HCT116 (cell line): ENCODE results near the gene SERP1. TPM values are rescaled to one million over a fixed set of nuclear protein-coding genes. Genes with fewer than 3 reads are reported as not detected.

ENCODE experiments used
- ATAC-seq: fragments of 200-7000 bp; cut with Tn5 transposase; 2 replicates; pipeline ENCODE4 v1.9.1; 2020; ENCODE audit warnings: mild to moderate bottlenecking, moderate library complexity
- BruUV-seq: library from RNA; stranded (reverse); fragments of 400-500 nt; replicated peaks from 2 replicates; lab custom pipeline; 2021; lab: Mats Ljungman, UMichigan
- CTCF ChIA-PET: fragments of 300-600 bp; sonication (Branson Sonifier 250); formaldehyde crosslinking; loops from one replicate; lab custom pipeline; 2021; ENCODE audit warnings: antibody characterized with exemption; lab: Charles Lee
- POLR2A ChIA-PET: fragments of 300-600, 350-600 bp; sonication (Branson Sonifier 250); formaldehyde crosslinking; loops from one replicate; lab custom pipeline; 2021; ENCODE audit warnings: antibody characterized with exemption; lab: Charles Lee
- RAD21 ChIA-PET, 2 experiments: fragments of 300-600 bp; sonication (Branson Sonifier 250); formaldehyde crosslinking; loops; one replicate each; lab custom pipeline; 2023; ENCODE audit warnings: low total read pairs in 2 of 2; ENCODE audit not compliant: uncharacterized antibody in 2 of 2, unreplicated experiment in 2 of 2, low non-redundant PET in 1 of 2; lab: Charles Lee
- DNase-seq: peaks from one replicate; pipeline ENCODE4 v3.0.0-alpha.2; 2010; ENCODE audit warnings: low read depth, low spot score
- H2AFZ ChIP-seq: fragments of 200-600 bp; shearing (Covaris generic), sonication (generic); 2 replicates; pipeline ENCODE4 v1.6.1; 2017; ENCODE audit warnings: low read depth, mixed run types, mixed read lengths, antibody characterized with exemption, low read length; ENCODE audit not compliant: poor library complexity, severe bottlenecking
- H3K27ac ChIP-seq: 2 replicates; pipeline ENCODE4 v1.5.1; 2012; ENCODE audit warnings: low read depth, low read length
- H3K27me3 ChIP-seq: fragments of 200-600 bp; sonication (generic); 2 replicates; pipeline ENCODE4 v1.6.1; 2016; ENCODE audit warnings: mixed run types, low read length, mixed read lengths; ENCODE audit not compliant: insufficient read depth
- H3K36me3 ChIP-seq, 2 experiments: fragments of 200-500 bp in 1 of 2; fragments of 200-600 bp in 1 of 2; sonication (Bioruptor generic) in 1 of 2; sonication (generic) in 1 of 2; 2 replicates each; pipeline versions ENCODE4 v1.5.1 to v1.6.1; 2014 to 2016; ENCODE audit warnings: low read length in 2 of 2, inconsistent platforms in 1 of 2, mixed read lengths in 1 of 2, mixed run types in 1 of 2; ENCODE audit not compliant: insufficient read depth in 2 of 2, control insufficient read depth in 1 of 2
- H3K4me1 ChIP-seq, 2 experiments: fragments of 200-600 bp in 1 of 2; sonication (generic) in 1 of 2; 2 replicates each; pipeline versions ENCODE4 v1.5.1 to v1.6.1; 2012 to 2017; ENCODE audit warnings: low read length in 2 of 2, inconsistent platforms in 1 of 2, mild to moderate bottlenecking in 1 of 2, mixed read lengths in 1 of 2, mixed run types in 1 of 2, moderate library complexity in 1 of 2; ENCODE audit not compliant: insufficient read depth in 2 of 2, control insufficient read depth in 1 of 2
- H3K4me2 ChIP-seq: fragments of 200-600 bp; sonication (generic); 2 replicates; pipeline ENCODE4 v1.6.1; 2017; ENCODE audit warnings: mixed run types, low read length, mixed read lengths
- H3K4me3 ChIP-seq, 2 experiments: fragments of 200-600 bp in 1 of 2; sonication (generic) in 1 of 2; replicated peaks in 1 of 2; 2 replicates each; pipeline ENCODE4 v1.5.1; 2011 to 2016; ENCODE audit warnings: low read length in 2 of 2, control low read depth in 1 of 2, low read depth in 1 of 2, mild to moderate bottlenecking in 1 of 2, mixed read lengths in 1 of 2, mixed run types in 1 of 2
- H3K79me2 ChIP-seq: fragments of 200-600 bp; sonication (generic); 2 replicates; pipeline ENCODE4 v1.6.1; 2017; ENCODE audit warnings: mild to moderate bottlenecking, mixed run types, low read length, moderate library complexity, mixed read lengths; ENCODE audit not compliant: insufficient read depth
- H3K9ac ChIP-seq: fragments of 200-600 bp; sonication (generic); 2 replicates; pipeline ENCODE4 v1.6.1; 2016; ENCODE audit warnings: low read length, mixed read lengths
- H3K9me2 ChIP-seq: fragments of 200-600 bp; sonication (generic), shearing (Covaris generic); 2 replicates; pipeline ENCODE4 v1.6.1; 2017; ENCODE audit warnings: mixed run types, mild to moderate bottlenecking, moderate library complexity; ENCODE audit not compliant: insufficient read depth
- H3K9me3 ChIP-seq, 2 experiments: fragments of 200-500 bp in 1 of 2; fragments of 200-600 bp in 1 of 2; sonication (Bioruptor generic) in 1 of 2; sonication (generic) in 1 of 2; 2 replicates each; pipeline ENCODE4 v1.6.1; 2014 to 2017; ENCODE audit warnings: low read length in 2 of 2, mixed read lengths in 2 of 2, inconsistent platforms in 1 of 2, low read depth in 1 of 2, mild to moderate bottlenecking in 1 of 2, mixed run types in 1 of 2, moderate library complexity in 1 of 2; ENCODE audit not compliant: control insufficient read depth in 1 of 2, insufficient read depth in 1 of 2
- H4K20me1 ChIP-seq: fragments of 200-600 bp; sonication (generic), shearing (Covaris generic); 2 replicates; pipeline ENCODE4 v1.6.1; 2017; ENCODE audit warnings: mixed run types, mild to moderate bottlenecking, moderate library complexity; ENCODE audit not compliant: insufficient read depth
- ATF3 ChIP-seq: IDR thresholded peaks from 2 replicates; pipeline ENCODE4 v1.6.1; 2012
- CBX3 ChIP-seq: IDR thresholded peaks from 2 replicates; pipeline ENCODE4 v1.6.1; 2012; ENCODE audit warnings: low read depth
- CTCF ChIP-seq, 3 experiments: fragments of 200-600 bp in 1 of 3; sonication (generic) in 1 of 3; IDR thresholded peaks in 2 of 3; conservative IDR thresholded peaks in 1 of 3; 2 replicates each; pipeline ENCODE4 v1.5.1; 2012 to 2017; ENCODE audit warnings: low read depth in 2 of 3, low read length in 2 of 3, antibody characterized with exemption in 1 of 3, borderline replicate concordance in 1 of 3, control low read depth in 1 of 3, mild to moderate bottlenecking in 1 of 3, mixed read lengths in 1 of 3, mixed run types in 1 of 3, moderate library complexity in 1 of 3; ENCODE audit not compliant: insufficient read depth in 1 of 3
- MAX ChIP-seq: IDR thresholded peaks from 2 replicates; pipeline ENCODE4 v1.6.1; 2012
- YY1 ChIP-seq: IDR thresholded peaks from 2 replicates; pipeline ENCODE4 v1.6.1; 2011; ENCODE audit warnings: low read length, low read depth, moderate library complexity, mild to moderate bottlenecking; ENCODE audit not compliant: insufficient replicate concordance; ENCODE audit errors: extremely low read depth
- intact Hi-C: fragments of 100-400 bp; cut with micrococcal nuclease; formaldehyde crosslinking; loops from 2 replicates; pipeline ENCODE4 v1.10.0; 2022
- total RNA-seq: library from RNA; stranded (reverse); gene quantifications from one replicate; pipeline ENCODE4 v1.2.1, GENCODE V29; 2021; ENCODE audit not compliant: unreplicated experiment

Gene SERP1
- total RNA-seq, 1 experiment from 2014 or later = 69.1 TPM

GRCh38 chr3:150567328-150567727 is 21.0 kb upstream of the SERP1 start (continued):
- TF ChIP-seq CTCF (IDR thresholded peaks at IDR 0.05 in 2 of 3, conservative IDR thresholded peaks at IDR 0.05 in 1 of 3; ENCODE audit: borderline replicate concordance in 1 of 3, insufficient read depth in 1 of 3, low read depth in 2 of 3, low read length in 2 of 3) = no peak
- TF ChIP-seq, all 23 proteins: peak for 0

- Histone ChIP-seq H4K20me1 (no peaks in the 10 kb centered on the region), H3K79me2 (peaks cover 39% of the 10 kb centered on the region), H3K27me3 (no peaks in the 10 kb centered on the region), H3K9me3 (no peaks in the 10 kb centered on the region), H3K9me2 (no peaks in the 10 kb centered on the region), H2AFZ (no peak overlapping the region), H3K27ac (no peak overlapping the region), H3K36me3 (peaks cover 37 to 41% of the 10 kb centered on the region in 2 experiments), H3K4me1 (no peaks in the 10 kb centered on the region), H3K4me2 (no peak overlapping the region), H3K9ac (no peak overlapping the region), H3K4me3 (no peak overlapping the region)
- no peak for TF ChIP-seq MAX
- ChIA-PET CTCF (no interaction called here), POLR2A (no interaction called here), RAD21 (no interaction called here)
- ATAC-seq = no peak
- DNase-seq = no peak
- intact Hi-C loops = no loop called here
- BruUV-seq = no TSS peak
Observed at GRCh38 chr3:150564243-150564642, 17.9 kb upstream of the SERP1 start.

- H3K4me3 ChIP-seq = no peak overlapping the region
- ATAC-seq = no peak
- H3K79me2 ChIP-seq = peaks cover 88% of the 10 kb centered on the region
- H3K4me1 ChIP-seq = 0 out of 4 replicates have a peak, but pooled peaks cover 0 to 4% of the 10 kb centered on the region in 2 experiments
- no peak for DNase-seq
- H3K27me3 ChIP-seq = no peaks in the 10 kb centered on the region
- TF ChIP-seq CBX3 = no peak
- TF ChIP-seq YY1 = no peak
- TF ChIP-seq ATF3 = no peak
- BruUV-seq = no TSS peak
- no peak overlapping the region for H2AFZ ChIP-seq
- no peaks in the 10 kb centered on the region for H3K9me3 ChIP-seq
- peaks cover 24 to 32% of the 10 kb centered on the region in 2 experiments for H3K36me3 ChIP-seq
- H3K4me2 ChIP-seq = no peak overlapping the region
- no peaks in the 10 kb centered on the region for H4K20me1 ChIP-seq
- intact Hi-C loops = no loop called here
- H3K9me2 ChIP-seq = no peaks in the 10 kb centered on the region
- ChIA-PET RAD21 (no interaction called here), CTCF (no interaction called here), POLR2A (no interaction called here)
- no peak overlapping the region for H3K27ac ChIP-seq
- no peak overlapping the region for H3K9ac ChIP-seq
Observed at GRCh38 chr3:150557725-150558124, 11.4 kb upstream of the SERP1 start.
